GM18873 (cell line): Measurements from ENCODE around the gene C14orf132.

Experiments
- ATAC-seq: cut with Tn5 transposase; IDR thresholded peaks from one replicate; pipeline ENCODE4 v1.9.1; 2021; ENCODE audit warnings: mild to moderate bottlenecking, moderate library complexity, moderate number of reproducible peaks; ENCODE audit not compliant: unreplicated experiment, low FRiP score

Gene C14orf132

DNA sequence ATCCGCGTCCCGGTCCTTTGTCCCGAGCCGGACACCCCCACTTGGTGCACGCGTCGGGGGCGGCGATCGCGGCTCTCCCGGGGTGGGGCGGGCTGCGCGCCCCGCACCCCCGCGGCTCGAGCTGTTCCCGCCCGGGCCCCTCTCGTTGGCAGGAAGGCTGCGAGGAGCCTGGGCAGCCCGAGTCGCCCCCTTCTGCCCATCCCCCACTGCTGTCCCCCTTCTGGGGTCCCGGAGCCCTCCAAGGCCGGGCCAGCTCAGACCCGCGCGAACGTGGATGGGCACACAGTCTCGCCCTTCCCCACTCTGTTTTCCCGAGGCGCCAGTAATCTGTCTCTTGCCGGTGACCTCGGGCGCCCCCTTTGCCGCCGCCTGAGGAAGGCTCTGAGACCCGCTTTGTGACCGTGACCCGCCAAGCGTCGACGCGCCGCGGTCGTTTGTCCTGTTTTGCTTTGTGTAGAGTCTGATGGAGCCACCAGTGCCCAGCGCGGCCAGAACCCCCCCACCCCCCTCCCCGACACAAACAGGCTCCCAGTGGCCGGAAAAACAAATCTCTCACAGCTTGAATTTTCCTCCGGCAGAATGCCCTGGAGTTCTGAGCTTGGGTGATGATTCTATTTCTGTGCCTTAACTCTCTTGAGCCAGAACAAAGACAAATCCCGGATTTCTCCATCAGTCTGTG lies 610 bp downstream of the C14orf132 start:
- ATAC-seq, result no peak

GRCh38 chr14:96040828-96041371 lies 1.7 kb downstream of the C14orf132 start:
- ATAC-seq, result no peak

GRCh38 chr14:96042248-96042930 lies 3.2 kb downstream of the C14orf132 start:
- no peak for ATAC-seq

DNA sequence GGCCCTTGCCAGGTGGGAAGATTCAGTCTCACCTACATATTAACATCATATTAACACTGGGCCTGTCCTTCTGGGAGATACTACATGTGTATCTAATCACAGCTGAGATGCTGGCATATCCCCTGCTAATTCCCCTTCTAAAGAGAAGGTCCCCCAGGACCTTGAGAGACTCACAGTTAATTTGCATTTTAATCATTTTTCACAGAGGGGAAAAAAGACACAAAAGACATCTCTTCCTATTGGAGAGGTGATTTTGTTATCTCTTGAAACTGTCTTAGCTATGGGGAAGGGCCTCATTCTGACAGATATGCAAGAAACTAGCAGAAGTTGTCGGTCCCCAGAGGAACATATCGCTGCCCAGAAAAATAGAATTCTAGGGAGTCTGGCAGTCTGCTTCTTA lies 7.5 kb downstream of the C14orf132 start:
- ATAC-seq, result no peak

GRCh38 chr14:96047101-96047500 lies 7.9 kb downstream of the C14orf132 start:
- no peak for ATAC-seq

DNA sequence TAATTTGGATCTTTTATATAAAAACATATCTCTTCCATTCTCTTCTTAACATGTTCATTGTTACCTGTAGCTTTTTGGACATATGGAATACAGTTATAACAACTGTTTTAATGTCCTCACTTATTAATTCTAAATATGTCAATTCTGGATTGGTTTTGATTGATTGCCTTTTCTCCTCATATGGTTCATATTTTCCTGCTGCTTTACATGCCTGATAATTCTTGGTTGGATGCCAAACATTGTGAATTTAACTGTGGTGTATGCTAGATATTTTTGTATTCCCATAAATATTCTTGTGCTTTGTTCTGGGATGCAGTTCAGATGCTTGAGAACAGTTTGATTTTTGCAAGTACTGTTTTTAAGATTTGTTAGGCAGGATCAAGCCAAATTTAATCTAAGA lies 10.8 kb downstream of the C14orf132 start:
- no peak for ATAC-seq

GRCh38 chr14:96050482-96050881 lies 11.3 kb downstream of the C14orf132 start:
- ATAC-seq, result no peak

GRCh38 chr14:96051231-96051630 lies 12.1 kb downstream of the C14orf132 start:
- ATAC-seq, result no peak

- no peak for ATAC-seq
These were observed 12.7 kb downstream of the C14orf132 start for GRCh38 chr14:96051642-96052540.

DNA sequence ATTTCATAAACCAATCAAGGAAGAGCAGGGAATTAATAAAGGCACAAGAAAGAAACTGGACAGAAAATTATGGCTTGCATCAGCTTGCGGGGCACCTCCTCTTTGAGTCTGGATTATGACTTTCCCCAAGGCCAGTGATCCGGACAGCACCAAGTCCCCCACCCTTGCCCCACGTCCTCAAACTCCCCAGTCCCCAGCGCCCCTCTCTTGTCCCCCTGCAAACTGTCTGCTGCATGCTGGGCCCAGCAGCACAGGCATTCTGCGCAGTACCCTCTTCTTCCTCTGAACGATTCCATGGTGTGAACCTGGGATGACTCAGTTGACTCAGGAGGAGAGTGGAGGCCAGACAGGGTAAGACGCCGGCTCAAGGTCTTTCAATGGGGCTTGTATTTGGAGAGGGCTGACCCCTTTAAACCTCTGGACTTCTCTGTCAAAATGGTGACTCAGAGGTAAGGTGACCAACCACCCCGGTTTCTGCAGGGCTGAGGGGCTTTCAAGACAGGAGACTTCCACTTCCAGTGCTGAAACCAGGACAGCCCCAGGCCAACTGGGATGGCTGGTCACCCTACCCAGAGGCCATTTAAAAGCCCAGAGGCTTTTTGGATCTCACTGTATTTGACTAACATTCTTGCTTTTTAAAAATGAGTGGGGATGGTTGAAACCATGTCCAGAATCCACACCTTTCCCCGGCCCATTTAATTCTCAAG lies 13.5 kb downstream of the C14orf132 start:
- ATAC-seq, result no peak

DNA sequence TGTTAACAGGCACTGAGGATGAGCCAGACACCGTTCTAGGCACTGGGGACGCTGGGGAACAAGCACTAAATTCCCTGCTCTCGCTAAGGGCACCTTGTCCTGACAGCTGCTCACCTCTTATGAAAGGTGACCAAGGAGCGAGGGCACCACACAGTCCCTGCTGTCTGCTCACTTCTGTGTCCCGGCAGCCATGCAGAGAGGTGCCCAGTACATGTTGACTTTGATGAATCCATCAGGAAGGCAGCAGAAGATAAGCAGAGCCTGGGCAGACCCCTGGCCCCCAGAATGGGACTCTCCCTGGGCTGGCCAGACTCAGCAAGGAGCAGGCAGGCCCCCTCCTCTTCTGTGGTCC lies 14.1 kb downstream of the C14orf132 start:
- no peak for ATAC-seq

- no peak for ATAC-seq
These were observed 14.6 kb downstream of the C14orf132 start for GRCh38 chr14:96053600-96054381.

GRCh38 chr14:96054661-96055060 lies 15.5 kb downstream of the C14orf132 start:
- ATAC-seq, result no peak

DNA sequence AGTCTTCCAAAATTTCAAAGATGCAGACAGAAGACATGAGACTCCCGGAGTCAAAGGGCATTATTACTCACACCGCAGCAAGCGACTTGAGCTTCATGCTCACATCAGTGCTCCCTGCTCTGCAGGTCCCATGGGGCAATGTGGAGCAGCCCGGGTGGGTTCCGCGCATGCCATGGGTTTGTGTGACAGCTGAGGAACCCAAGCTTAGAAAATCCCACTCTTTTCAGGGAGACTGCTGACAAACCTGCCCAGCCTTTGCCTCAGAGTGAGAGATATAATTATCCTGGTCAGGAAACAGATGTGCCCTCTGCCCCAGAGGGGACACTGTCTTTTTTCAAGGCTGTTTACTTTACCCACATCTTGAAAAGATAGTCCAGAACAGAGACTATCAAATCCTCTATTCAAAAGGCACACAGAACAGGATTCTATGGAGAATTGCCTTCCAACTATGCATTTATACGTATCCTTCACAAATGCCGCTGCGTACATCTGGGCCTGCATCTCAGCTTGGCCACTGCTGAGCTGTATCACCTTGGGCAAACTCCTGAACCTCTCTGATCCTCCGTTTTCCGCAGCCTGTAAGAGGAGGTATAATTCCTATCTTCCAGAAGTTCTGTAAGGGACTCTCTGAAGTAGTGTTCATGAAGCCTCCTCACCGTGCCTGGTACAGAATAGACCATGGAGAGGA lies 16.0 kb downstream of the C14orf132 start:
- ATAC-seq, result no peak

- no peak for ATAC-seq
These were observed 16.8 kb downstream of the C14orf132 start for GRCh38 chr14:96055753-96056508.

DNA sequence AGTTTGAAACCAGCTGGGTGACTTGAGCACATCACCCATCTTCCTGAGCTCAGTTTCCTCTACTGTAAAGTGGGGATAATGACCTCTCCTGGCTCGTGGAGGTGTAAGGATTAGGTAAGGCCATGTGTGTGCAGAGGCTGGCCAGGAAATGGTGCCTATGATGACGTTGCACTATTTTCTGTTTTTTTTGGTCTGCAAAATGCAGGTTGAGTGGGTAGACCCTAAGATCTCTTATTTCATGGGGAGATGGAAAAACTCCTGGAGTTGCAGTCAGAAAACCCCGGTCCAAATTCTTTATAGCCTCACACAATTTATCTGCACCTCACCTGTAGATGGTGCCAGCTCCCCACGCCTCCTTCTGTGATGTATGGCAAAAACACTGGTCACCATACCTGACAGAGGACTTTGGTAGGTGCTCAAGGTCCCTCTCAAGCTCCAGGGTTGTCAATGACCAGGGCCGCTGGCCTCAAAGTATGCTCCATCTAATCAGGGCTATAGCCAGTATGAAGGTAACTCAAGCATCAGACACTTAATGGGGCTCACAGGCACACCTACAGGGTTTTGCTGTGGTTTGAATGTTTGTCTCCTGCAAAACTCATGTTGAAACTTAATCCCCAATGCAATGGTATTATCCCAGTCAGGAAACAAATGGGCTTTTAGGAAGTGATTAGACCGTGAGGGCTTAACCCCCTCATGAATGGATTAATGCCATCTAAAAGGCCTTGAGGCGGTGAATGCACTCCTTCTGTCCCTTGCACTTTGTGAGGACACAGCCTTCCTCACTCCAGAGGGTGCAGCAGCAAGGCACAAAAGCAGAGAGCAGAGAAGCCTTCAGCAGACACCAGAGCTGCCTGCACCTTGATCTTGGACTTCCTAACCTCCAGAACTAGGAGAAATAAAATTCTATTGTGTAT lies 17.6 kb downstream of the C14orf132 start:
- no peak for ATAC-seq

DNA sequence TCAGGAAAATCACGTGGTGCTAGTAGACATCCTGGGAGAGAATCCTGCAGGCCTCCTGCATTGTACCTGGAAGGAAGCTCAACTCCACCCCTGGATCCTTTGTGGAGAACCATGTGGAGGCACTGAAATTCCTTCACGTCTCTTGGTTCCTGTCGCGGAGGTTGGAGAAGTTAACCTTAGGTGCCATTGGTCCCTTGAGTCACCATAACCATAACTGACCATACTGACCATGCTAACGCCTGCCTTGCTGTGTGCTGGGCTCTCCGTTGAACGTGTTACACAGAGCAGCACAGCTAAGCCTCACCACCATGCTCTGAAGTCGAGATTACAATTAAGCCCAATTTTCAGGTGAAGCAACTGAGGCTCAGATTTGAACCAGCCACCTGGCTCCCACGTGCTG lies 18.6 kb downstream of the C14orf132 start:
- no peak for ATAC-seq
